HK-2 (cell line): ENCODE data around the gene SLC10A1.
"Not testable (repeated sequence)": the region's sequence is repeated elsewhere in the genome, so short reads cannot be mapped to it uniquely, and the experiment has no call there.

Experiments used
- DNase-seq: peaks from one replicate; pipeline ENCODE4 v3.0.0-alpha.2; 2018; ENCODE audit not compliant: unreplicated experiment

The SLC10A1 gene

GRCh38 chr14:69770559-69770958 lies 26.5 kb downstream of the SLC10A1 start:
- no peak for DNase-seq

DNA sequence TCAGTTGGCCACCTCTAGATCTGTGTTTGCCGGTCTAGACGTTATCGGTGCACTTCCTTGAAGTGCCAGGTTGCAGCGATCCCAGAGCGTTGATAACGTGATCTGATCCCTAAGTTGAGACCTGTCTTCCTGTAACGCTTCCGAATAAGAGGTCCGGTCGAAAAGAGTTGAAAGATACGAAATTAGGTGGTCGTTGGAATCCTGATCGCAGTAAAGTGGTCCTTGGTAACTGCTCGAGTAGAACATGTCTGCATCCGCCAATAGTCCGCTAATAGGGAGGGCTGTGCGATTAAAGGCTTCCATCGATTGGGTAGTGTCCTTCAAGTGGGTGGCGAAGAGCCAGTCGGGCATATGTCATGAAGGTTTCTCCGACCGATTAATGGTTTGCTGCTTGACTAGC lies 27.4 kb downstream of the SLC10A1 start:
- DNase-seq: no peak

GRCh38 chr14:69768873-69769272 lies 28.2 kb downstream of the SLC10A1 start:
- DNase-seq: no peak

- peak; percentile 89 for DNase-seq
Measured at GRCh38 chr14:69767369-69767999, 29.6 kb downstream of the SLC10A1 start.

- peak; percentile 91 for DNase-seq
Measured at GRCh38 chr14:69766984-69767368, 30.1 kb downstream of the SLC10A1 start, which contains the start of gene SRSF5. Gene SRSF5 (plus strand): TSS chr14:69767142. CDS start chr14:69768157, 1,015 bp downstream.

- DNase-seq: no peak
Measured at GRCh38 chr14:69763761-69764510, 33.1 kb downstream of the SLC10A1 start.

GRCh38 chr14:69760810-69761209 lies 36.2 kb downstream of the SLC10A1 start:
- no peak for DNase-seq

GRCh38 chr14:69756298-69756697 lies 40.7 kb downstream of the SLC10A1 start:
- no peak for DNase-seq

DNA sequence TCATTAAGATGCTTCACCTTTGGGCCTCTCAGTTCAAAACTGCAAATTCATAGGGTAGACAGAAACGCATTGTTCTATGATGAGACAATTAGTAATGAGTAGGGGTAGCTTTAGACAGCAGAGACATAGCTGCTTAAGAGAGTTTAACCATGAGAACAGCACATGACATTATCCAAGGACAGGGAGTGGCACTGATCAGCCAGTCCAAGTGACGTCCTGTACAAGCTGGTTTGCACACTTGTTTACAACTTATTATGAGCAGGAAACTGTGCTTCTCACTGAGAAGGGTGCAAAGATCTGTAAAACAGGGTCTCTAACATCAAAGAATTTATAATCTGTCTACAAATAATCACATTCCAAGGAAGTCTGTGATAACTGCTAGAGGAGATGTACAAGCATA lies 41.3 kb downstream of the SLC10A1 start:
- DNase-seq: no peak

DNA sequence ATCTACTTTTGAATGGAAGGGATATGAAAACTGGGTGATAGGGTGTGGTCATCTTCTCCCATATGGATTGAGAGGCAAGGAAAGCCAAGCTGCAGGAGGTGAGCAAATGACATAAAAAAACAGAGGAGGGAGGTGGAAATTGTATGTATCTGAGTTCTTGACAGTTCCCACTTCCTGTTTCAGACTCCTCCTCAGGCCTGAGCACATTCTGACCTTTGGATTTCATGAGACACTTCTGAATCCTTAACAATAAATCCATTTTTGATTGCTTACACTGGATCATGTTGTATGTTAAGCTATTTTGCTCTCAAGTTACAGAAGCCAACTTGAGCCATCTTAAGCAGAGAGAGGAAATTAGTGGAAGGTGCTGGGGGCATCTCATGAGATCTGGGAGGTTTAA lies 41.7 kb downstream of the SLC10A1 start:
- no peak for DNase-seq

GRCh38 chr14:69754487-69754886 lies 42.6 kb downstream of the SLC10A1 start:
- DNase-seq: no peak

DNA sequence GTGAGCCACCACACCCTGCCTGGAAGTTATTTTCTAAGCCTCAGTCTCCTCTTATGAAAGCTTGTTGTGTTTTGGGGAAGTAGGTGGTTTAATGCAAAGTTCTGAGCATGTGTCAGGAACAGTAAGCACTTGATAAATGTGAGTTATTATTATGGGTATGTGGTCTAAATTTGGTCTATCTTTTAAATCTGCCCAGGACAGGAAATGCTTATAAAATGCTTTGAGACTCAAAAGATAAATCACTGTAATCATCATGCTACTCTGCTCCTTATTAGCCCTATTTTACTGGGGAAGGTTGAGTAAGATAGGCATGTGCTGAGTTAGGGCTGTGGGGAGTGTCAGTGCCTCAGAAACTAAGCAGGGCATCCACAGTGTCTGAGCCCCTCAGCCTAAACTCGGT lies 43.2 kb downstream of the SLC10A1 start:
- no peak for DNase-seq

GRCh38 chr14:69752773-69753172 lies 44.3 kb downstream of the SLC10A1 start:
- DNase-seq: no peak

- no peak for DNase-seq
Measured at GRCh38 chr14:69750495-69750894, 46.5 kb downstream of the SLC10A1 start.

GRCh38 chr14:69749956-69750355 lies 47.1 kb downstream of the SLC10A1 start:
- no peak for DNase-seq

GRCh38 chr14:69741055-69741454 lies 56.0 kb downstream of the SLC10A1 start:
- no peak for DNase-seq

- not testable (repeated sequence) for DNase-seq
Measured at GRCh38 chr14:69736405-69736804, 60.6 kb downstream of the SLC10A1 start.

GRCh38 chr14:69731919-69732598 lies 65.0 kb downstream of the SLC10A1 start:
- not testable (repeated sequence) for DNase-seq

- no peak for DNase-seq
Measured at GRCh38 chr14:69727860-69728259, 69.2 kb downstream of the SLC10A1 start.

- peak; percentile 76 for DNase-seq
Measured at GRCh38 chr14:69726761-69727511, 70.1 kb downstream of the SLC10A1 start.
